Heart left ventricle (tissue), 13 donors: ENCODE measurements around the gene RNF208.

Experiments used
- CTCF ChIP-seq, 12 donors: fragments of 200-600 bp; sonication (generic) in 4 of 12; IDR thresholded peaks; one replicate each; pipeline versions ENCODE4 v1.5.0 to v1.8.0; 2018 to 2022; ENCODE audit warnings: antibody characterized with exemption in 12 of 12, mild to moderate bottlenecking in 5 of 12
- POLR2A ChIP-seq, 2 donors: fragments of 450-650 bp; IDR thresholded peaks; one replicate each; pipeline ENCODE4 v1.6.1; 2017; ENCODE audit warnings: antibody characterized with exemption in 2 of 2, mild to moderate bottlenecking in 2 of 2, moderate library complexity in 2 of 2
- donor health status: ischemic (EF 13 %, LVEDD 7.1; RV severe dilation, severe dysfunction).
- donor health status: DM: no; HTN: yes; CAD: no.
- donor health status: DM: no; HTN: no; CAD: no.
- donor health status: ischemic (EF 25% LVEDD 6.9; RV normal size, moderate dysfunction).
- donor health status: ischemic (EF 25% LVEDD 5.7; RV mildly dilated, moderate dysfunction).
- donor health status: ischemic (EF 35%, LVEDD 5.7; RV mildly dilated, moderate dysfunction).
- donor health status: nonischemic (EF 11% LVEDD 7.7; RV severe dilation, severe dysfunction).
- donor health status: DM: yes; HTN: yes; CAD: no.
- donor health status: PGD.
- donor health status: ischemic (EF 29% LVEDD 5.4; RV normal size, mild dysfunction).
- donor health status: nonischemic (EF 23%, LVEDD 6.1; RV moderate dilation, normal function).

DNA sequence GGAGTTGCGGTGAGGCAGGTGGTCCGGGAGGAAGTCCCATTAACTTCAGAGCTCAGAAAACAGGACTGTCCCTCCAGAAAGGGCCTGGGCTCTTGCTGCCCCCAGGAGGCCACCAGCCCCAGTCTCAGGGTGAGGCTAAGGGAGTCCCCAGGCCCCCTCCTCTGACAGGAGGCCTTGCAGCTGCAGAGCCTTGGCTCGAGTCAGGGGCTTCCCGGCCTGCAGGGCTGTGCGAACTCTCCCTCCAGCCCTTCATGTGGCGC lies 25.8 kb upstream of the RNF208 start:
- TF ChIP-seq POLR2A (IDR thresholded peaks at IDR 0.05) (no peak), CTCF (IDR thresholded peaks at IDR 0.05) (no peak)
